Measurements from ENCODE around the gene DCBLD1.
"Not testable (repeated sequence)": the region's sequence is repeated elsewhere in the genome, so short reads cannot be mapped to it uniquely, and the experiment has no call there.

Gene DCBLD1

GRCh38 chr6:117515326-117515725 is 32.9 kb downstream of the DCBLD1 start:
- Mint-ChIP-seq H3K4me3 (no peak overlapping the region), H3K27me3 (ENCODE audit: low read depth) (no peaks in the 10 kb centered on the region), H3K36me3 (ENCODE audit: low read depth) (peaks cover 9% of the 10 kb centered on the region), H3K4me1 (peaks cover 34% of the 10 kb centered on the region), H3K27ac (no peak overlapping the region), H3K9me3 (no peaks in the 10 kb centered on the region)
- no peak for TF ChIP-seq CTCF (IDR thresholded peaks at IDR 0.05; ENCODE audit: unreplicated experiment in 3 of 3)

DNA sequence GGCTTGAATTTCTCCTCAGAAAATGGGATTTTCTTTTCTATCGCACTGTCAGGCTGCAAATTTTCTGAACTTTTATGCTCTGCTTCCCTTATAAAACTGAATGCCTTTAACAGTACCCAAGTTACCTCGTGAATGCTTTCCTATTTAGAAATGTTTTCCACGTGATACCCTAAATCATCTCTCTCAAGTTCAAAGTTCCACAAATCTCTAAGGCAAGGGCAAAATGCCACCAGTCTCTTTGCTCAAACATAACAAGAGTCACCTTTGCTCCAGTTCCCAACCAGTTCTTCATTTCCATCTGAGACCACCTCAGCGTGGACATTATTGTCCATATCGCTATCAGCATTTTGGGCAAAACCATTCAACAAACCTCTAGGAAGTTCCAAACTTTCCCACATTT is 35.5 kb downstream of the DCBLD1 start:
- not testable (repeated sequence) for H3K36me3 Mint-ChIP-seq (ENCODE audit: low read depth); H3K27me3 Mint-ChIP-seq (ENCODE audit: low read depth); H3K4me3 Mint-ChIP-seq; H3K9me3 Mint-ChIP-seq; H3K27ac Mint-ChIP-seq
- peaks cover 12% of the 10 kb centered on the region for H3K4me1 Mint-ChIP-seq

DNA sequence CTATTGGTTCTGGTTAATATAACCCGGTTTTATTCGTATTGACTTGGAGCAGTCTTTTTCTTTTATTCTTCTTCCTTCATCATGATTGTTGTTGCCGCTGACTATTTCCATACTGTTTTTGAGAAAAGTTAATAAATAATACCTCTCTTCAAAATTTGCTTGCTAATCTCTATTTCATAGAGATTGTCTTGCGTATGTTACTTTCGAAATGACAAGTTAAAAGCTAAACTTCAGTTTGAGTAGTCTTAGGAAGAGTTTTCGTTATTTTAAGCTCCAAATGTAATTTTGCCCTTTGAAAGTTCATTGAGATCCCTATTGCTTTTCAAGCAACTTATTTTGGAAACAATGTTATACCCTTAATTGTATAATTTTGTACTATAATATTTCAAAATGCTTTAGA is 36.4 kb downstream of the DCBLD1 start:
- TF ChIP-seq CTCF (IDR thresholded peaks at IDR 0.05; ENCODE audit: unreplicated experiment in 3 of 3): no peak
- no peaks in the 10 kb centered on the region for H3K9me3 Mint-ChIP-seq
- H3K36me3 Mint-ChIP-seq (ENCODE audit: low read depth): peaks cover 9% of the 10 kb centered on the region
- no peak overlapping the region for H3K27ac Mint-ChIP-seq
- H3K27me3 Mint-ChIP-seq (ENCODE audit: low read depth): no peaks in the 10 kb centered on the region
- H3K4me1 Mint-ChIP-seq: peaks cover 3% of the 10 kb centered on the region
- no peak overlapping the region for H3K4me3 Mint-ChIP-seq

DNA sequence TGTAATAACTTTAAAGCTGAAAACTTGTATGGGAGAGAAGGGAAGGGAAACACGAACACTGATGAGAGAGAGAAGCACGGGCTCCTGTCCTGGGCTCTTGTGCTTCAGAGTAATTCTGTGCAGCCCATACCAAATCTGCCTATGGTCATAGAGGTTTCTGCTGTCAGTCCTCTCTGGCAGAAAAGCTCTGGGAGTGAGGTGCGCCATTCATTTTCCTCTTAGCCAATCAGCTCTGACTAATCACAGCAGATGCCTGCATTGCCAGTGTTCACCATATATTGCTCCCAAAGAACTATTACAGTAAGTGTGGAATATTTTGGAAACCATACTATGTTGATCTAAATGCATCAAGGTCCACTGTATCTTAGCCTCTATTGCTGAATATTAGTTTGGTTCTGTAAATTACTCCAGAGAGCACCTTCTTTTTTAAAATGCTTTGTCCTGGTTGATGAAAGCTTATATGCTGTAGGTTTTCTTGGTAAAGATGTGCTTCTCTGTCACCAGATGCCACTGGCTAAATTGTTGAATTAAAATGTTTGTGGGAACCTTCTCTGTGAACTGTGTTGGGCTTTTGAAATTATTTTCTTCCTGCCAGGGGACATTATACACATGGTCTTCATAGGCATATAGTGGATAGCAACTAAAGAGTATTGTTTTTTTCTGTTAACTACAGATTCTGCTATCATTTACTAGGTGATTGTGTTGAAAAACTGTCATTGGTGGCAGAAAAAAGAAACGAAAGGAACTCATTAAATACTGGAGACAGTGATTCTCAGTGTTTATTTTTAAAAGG is 38.3 kb downstream of the DCBLD1 start:
- peak overlapping the region in 1 of 3 experiments; percentile 60 for H3K27ac Mint-ChIP-seq
- no peaks in the 10 kb centered on the region for H3K4me1 Mint-ChIP-seq
- no peaks in the 10 kb centered on the region for H3K9me3 Mint-ChIP-seq
- TF ChIP-seq CTCF (IDR thresholded peaks at IDR 0.05; ENCODE audit: unreplicated experiment in 3 of 3): no peak
- peaks cover 9% of the 10 kb centered on the region for H3K36me3 Mint-ChIP-seq (ENCODE audit: low read depth)
- no peak overlapping the region for H3K4me3 Mint-ChIP-seq
- H3K27me3 Mint-ChIP-seq (ENCODE audit: low read depth): no peaks in the 10 kb centered on the region

DNA sequence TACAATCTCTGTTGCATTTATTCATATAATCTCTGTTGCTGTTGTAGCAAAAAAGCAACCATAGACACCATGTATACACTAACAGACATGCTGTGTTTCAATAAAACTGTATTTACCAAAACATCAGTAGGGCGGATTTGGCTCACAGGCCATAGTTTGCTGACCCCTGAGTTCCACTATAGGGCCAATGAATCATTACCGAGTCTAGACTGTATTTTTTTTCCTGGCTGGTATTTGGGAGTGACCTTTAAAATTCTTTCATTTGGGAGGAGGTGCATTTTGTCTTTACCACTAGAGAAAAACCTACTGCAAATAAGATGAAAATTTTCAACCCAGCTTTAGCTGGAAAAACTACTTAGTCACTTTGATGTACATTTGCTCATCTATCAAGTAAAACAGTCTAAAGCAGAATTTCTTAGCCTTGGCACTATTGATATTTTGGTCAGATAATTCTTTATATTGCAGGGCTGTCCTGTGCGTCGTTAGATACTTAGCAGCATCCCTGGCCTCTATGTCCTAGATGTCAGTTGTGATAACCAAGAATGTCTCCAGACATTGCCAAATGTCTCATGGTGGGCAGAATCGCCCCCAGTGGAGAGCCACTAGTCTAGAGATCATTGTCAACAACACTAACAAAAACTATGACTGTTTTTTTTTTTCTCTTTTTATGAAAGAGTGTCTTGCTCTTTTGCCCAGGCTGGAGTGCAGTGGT is 39.5 kb downstream of the DCBLD1 start:
- Mint-ChIP-seq H3K4me1 (no peaks in the 10 kb centered on the region), H3K27ac (peak overlapping the region in 2 of 3 experiments; percentile 4 to 61), H3K36me3 (ENCODE audit: low read depth) (peaks cover 7% of the 10 kb centered on the region), H3K27me3 (ENCODE audit: low read depth) (no peaks in the 10 kb centered on the region), H3K9me3 (no peaks in the 10 kb centered on the region), H3K4me3 (no peak overlapping the region)
- TF ChIP-seq CTCF (IDR thresholded peaks at IDR 0.05; ENCODE audit: unreplicated experiment in 3 of 3): no peak

DNA sequence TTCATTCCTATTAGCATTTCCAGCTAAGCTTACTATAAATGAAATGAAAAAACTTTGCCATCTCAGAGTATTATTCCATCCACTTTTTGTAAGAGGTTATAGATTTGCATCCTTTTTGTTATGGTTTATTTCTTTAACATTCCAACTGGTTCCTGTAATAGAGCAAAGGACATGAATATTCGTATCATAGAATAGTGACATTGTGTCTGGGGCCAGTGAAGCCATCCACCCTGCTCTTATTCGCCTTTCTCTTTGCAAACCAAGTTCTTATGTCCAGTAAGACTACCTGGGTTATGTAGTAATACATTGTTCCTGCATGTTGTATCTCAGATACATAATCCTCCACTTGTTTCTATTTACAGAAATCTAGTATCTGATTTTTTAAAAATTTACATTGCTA is 43.1 kb downstream of the DCBLD1 start:
- H3K27ac Mint-ChIP-seq: no peak overlapping the region
- H3K4me1 Mint-ChIP-seq: no peaks in the 10 kb centered on the region
- H3K36me3 Mint-ChIP-seq (ENCODE audit: low read depth): no peaks in the 10 kb centered on the region
- no peaks in the 10 kb centered on the region for H3K9me3 Mint-ChIP-seq
- H3K27me3 Mint-ChIP-seq (ENCODE audit: low read depth): no peaks in the 10 kb centered on the region
- TF ChIP-seq CTCF (IDR thresholded peaks at IDR 0.05; ENCODE audit: unreplicated experiment in 3 of 3): no peak
- no peak overlapping the region for H3K4me3 Mint-ChIP-seq

Measured in nephron (organoid).